Chondrocyte (in vitro differentiated cells): ENCODE data around the gene CAPN2. TPM values are rescaled to one million over a fixed set of nuclear protein-coding genes. Genes with fewer than 3 reads are reported as not detected.
A peak's percentile ranks its signal among the peaks of the same experiment; 100 is the strongest.

Source experiments
- DNase-seq: peaks from one replicate; pipeline ENCODE4 v3.0.0; 2021; ENCODE audit warnings: mixed read lengths, low spot score
- H3K27ac Mint-ChIP-seq: one replicate; pipeline ENCODE4 v1.8.0; 2021; ENCODE audit warnings: mild to moderate bottlenecking, moderate library complexity, mixed read lengths; ENCODE audit not compliant: unreplicated experiment
- H3K27me3 Mint-ChIP-seq: 2 replicates; pipeline ENCODE4 v1.8.0; 2021; ENCODE audit warnings: low read depth, mixed read lengths
- H3K36me3 Mint-ChIP-seq: 2 replicates; pipeline ENCODE4 v1.8.0; 2021; ENCODE audit warnings: low read depth, mixed read lengths
- H3K4me1 Mint-ChIP-seq: 2 replicates; pipeline ENCODE4 v1.8.0; 2021; ENCODE audit warnings: low read depth, mild to moderate bottlenecking, mixed read lengths
- H3K4me3 Mint-ChIP-seq: one replicate; pipeline ENCODE4 v1.8.0; 2021; ENCODE audit warnings: mild to moderate bottlenecking, moderate library complexity, mixed read lengths; ENCODE audit not compliant: unreplicated experiment
- H3K9me3 Mint-ChIP-seq: 2 replicates; pipeline ENCODE4 v1.8.0; 2021; ENCODE audit warnings: low read depth, mixed read lengths
- CTCF ChIP-seq: fragments of 200-600 bp; sonication (generic); IDR thresholded peaks from 2 replicates; pipeline ENCODE4 v1.5.0; 2021; ENCODE audit warnings: antibody characterized with exemption, mild to moderate bottlenecking, moderate library complexity
- total RNA-seq: library from RNA; stranded (reverse); gene quantifications from 3 replicates; pipeline ENCODE4 v1.2.1, GENCODE V29; 2021

The CAPN2 gene
- total RNA-seq, 1 donor from 2014 or later = 241 TPM

DNA sequence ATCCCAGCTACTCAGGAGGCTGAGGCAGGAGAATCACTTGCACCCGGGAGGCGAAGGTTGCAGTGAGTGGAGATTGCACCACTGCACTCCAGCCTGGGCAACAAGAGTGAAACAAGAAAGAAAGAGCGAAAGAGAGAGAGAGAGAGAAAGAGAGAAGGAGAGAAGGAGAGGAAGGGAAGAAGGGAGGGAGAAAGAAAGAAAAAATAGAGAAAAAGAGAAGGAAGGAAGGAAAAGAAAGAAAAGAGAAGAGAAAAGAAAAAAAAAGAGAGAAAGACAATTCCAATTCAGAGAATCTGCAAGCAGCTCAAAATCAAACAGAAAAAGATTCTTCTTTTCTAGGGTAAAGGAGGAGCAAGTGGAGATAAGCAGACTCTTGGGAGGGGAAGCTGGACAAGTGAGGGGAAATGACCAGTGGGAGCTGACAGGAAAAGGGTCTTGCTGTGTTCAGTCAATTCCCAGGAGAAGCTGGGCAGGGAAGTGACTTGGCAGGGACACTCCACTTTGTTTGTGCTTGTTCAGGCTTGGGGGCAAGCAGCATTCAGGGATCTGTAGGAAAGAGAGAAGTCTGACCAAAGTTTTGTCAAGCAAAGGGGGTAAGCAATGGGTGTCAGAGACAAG, 3.6 kb upstream of the CAPN2 start:
- peaks cover 86% of the 10 kb centered on the region for H3K4me1 Mint-ChIP-seq
- no peak for TF ChIP-seq CTCF
- H3K4me3 Mint-ChIP-seq = peak overlapping the region; percentile 41
- no peaks in the 10 kb centered on the region for H3K27me3 Mint-ChIP-seq
- no peaks in the 10 kb centered on the region for H3K9me3 Mint-ChIP-seq
- DNase-seq = no peak
- H3K36me3 Mint-ChIP-seq = no peaks in the 10 kb centered on the region
- H3K27ac Mint-ChIP-seq = peak overlapping the region; percentile 97

- Mint-ChIP-seq H3K27me3 (no peaks in the 10 kb centered on the region), H3K27ac (no peak overlapping the region), H3K9me3 (no peaks in the 10 kb centered on the region), H3K4me3 (no peak overlapping the region), H3K36me3 (no peaks in the 10 kb centered on the region), H3K4me1 (peaks cover 86% of the 10 kb centered on the region)
- peak; percentile 80 for TF ChIP-seq CTCF
- no peak for DNase-seq
Measured at GRCh38 chr1:223709598-223709997, 2.7 kb upstream of the CAPN2 start.

DNA sequence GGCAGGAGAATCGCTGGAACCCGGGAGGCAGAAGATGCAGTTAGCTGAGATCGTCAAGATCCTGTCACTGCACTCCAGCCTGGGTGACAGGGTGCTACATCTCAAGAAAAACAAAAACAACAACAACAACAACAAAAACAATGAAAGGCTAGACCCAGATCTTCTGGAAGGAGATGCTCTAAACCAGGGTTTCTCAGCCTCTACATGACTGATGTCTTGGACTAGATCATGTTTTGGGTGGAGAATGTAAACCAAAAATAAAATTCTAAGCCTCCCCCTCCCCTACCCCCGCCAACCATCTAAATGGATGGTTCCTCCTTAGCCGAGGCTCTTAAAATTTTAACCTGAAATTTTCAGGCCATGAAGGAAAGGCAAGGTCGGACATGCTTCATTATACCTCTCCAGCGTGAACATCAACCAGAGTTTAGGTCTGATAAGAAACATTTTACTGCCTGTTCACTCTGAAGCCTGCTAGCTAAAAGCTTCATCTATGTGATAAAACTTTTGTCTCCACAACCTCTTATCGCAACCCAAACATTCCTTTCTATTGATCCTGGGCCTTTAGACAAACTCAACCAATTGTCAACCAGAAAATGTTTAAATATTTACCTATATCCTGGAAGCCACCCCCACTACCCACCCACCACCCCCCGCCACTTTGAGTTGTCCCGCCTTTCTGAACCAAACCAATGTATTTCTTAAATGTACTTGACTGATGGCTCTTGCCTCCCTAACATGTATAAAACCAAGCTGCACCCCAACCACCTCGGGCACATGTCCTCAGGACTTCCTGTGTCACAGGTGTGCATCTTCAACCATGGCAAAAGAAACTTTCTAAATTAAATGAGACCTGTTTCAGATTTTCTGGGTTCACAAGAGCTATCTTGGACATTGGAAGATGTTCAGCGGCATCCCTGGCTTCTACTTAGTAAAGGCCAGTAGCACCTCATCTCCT, 1.9 kb upstream of the CAPN2 start:
- Mint-ChIP-seq H3K4me1 (peaks cover 86% of the 10 kb centered on the region), H3K27ac (peak overlapping the region; percentile 86), H3K27me3 (no peaks in the 10 kb centered on the region), H3K36me3 (no peaks in the 10 kb centered on the region), H3K9me3 (no peaks in the 10 kb centered on the region), H3K4me3 (no peak overlapping the region)
- no peak for TF ChIP-seq CTCF
- DNase-seq = no peak

GRCh38 chr1:223711173-223711572, 1.2 kb upstream of the CAPN2 start:
- Mint-ChIP-seq H3K27ac (peak overlapping the region; percentile 86), H3K4me3 (peak overlapping the region; percentile 59), H3K36me3 (no peaks in the 10 kb centered on the region), H3K4me1 (peaks cover 86% of the 10 kb centered on the region), H3K27me3 (no peaks in the 10 kb centered on the region), H3K9me3 (no peaks in the 10 kb centered on the region)
- no peak for TF ChIP-seq CTCF
- no peak for DNase-seq

GRCh38 chr1:223711747-223712193, 569 bp upstream of the CAPN2 start:
- Mint-ChIP-seq H3K4me3 (peak overlapping the region; percentile 59), H3K4me1 (peaks cover 86% of the 10 kb centered on the region), H3K36me3 (no peaks in the 10 kb centered on the region), H3K9me3 (no peaks in the 10 kb centered on the region), H3K27me3 (no peaks in the 10 kb centered on the region), H3K27ac (peak overlapping the region; percentile 86)
- no peak for TF ChIP-seq CTCF
- no peak for DNase-seq
